Measurements from ENCODE around the gene ZKSCAN5. TPM values are rescaled to one million over a fixed set of nuclear protein-coding genes. Genes with fewer than 3 reads are reported as not detected.
"Not testable (repeated sequence)": the region's sequence is repeated elsewhere in the genome, so short reads cannot be mapped to it uniquely, and the experiment has no call there.

Gene ZKSCAN5
- total RNA-seq, 1 donor from 2014 or later, result 6.2 TPM

DNA sequence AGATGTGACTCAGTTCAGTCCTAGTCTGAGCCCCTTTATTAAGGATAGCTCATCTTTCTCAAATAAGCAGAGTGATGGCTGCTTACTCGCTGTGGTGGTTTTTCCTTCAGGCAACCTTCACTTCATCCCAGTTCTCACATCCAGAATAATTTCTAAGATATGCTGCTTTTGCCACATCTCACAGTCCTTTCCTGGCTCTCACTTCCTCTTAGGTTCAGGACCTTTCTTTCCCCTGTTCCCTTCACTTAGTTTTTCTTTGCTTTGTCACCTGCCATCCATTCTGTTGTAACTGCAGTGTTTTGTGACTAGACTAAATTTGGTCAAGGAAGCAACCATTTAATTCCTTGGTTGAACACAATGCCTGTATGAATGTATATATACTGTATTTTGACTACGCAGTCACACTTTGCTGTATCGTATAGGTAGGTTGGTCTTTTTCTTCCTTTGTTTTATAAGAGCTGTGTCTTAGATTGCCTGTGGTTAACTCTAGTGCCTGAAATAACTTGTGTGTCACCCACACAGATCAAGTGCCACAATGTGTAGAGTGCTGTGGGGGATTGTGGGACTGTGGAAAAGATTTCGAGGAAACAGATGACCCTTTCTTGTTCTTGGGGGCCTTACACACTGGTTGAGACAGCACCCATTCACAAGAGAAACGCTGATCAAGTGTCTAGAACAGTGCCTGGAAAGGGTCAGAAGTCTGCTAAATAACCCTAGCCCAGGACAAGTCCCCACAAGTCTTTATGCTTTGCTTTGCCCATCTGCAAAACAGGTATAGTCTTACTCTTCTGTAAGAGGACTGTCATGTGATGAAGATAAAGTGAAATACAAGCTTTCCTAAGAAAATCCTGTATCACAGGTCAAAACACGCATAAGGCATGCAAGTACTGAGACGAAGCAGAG, 56.6 kb downstream of the ZKSCAN5 start:
- H3K4me3 ChIP-seq, result no peak overlapping the region
- H3K9me3 ChIP-seq, result no peaks in the 10 kb centered on the region
- ATAC-seq, result no peak
- peaks cover 71% of the 10 kb centered on the region for H3K36me3 ChIP-seq
- peak overlapping the region; percentile 1 for H3K27ac ChIP-seq
- TF ChIP-seq, protein P1, sequence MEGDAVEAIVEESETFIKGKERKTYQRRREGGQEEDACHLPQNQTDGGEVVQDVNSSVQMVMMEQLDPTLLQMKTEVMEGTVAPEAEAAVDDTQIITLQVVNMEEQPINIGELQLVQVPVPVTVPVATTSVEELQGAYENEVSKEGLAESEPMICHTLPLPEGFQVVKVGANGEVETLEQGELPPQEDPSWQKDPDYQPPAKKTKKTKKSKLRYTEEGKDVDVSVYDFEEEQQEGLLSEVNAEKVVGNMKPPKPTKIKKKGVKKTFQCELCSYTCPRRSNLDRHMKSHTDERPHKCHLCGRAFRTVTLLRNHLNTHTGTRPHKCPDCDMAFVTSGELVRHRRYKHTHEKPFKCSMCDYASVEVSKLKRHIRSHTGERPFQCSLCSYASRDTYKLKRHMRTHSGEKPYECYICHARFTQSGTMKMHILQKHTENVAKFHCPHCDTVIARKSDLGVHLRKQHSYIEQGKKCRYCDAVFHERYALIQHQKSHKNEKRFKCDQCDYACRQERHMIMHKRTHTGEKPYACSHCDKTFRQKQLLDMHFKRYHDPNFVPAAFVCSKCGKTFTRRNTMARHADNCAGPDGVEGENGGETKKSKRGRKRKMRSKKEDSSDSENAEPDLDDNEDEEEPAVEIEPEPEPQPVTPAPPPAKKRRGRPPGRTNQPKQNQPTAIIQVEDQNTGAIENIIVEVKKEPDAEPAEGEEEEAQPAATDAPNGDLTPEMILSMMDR (IDR thresholded peaks at IDR 0.05), result no peak
- intact Hi-C loops (cut with DNase I), result no loop called here
- no peaks in the 10 kb centered on the region for H3K27me3 ChIP-seq (ENCODE audit: low read depth)
- no peak for DNase-seq
- peaks cover 43% of the 10 kb centered on the region for H3K4me1 ChIP-seq

DNA sequence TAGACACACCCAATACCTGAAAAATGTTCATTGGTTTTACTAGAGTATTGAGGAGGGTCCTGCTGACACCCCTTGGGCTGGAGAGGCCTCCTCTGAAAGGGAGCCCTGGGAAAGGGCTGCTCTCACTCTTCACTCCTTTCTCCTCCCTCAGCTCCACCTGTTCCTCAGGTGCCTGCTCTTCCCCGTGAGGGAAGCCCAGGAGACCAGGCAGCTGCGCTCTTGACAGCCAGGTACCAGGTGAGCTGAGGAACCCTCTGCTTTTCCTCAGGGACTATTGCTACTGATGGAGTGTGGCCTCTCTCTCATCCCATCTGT, 57.2 kb downstream of the ZKSCAN5 start:
- Histone ChIP-seq H3K4me3 (no peak overlapping the region), H3K4me1 (peaks cover 37% of the 10 kb centered on the region), H3K36me3 (peaks cover 71% of the 10 kb centered on the region), H3K27ac (no peak overlapping the region), H3K27me3 (ENCODE audit: low read depth) (no peaks in the 10 kb centered on the region), H3K9me3 (no peaks in the 10 kb centered on the region)
- intact Hi-C loops (cut with DNase I), result no loop called here
- TF ChIP-seq, protein P1 (IDR thresholded peaks at IDR 0.05), result no peak
- no peak for ATAC-seq
- no peak for DNase-seq

DNA sequence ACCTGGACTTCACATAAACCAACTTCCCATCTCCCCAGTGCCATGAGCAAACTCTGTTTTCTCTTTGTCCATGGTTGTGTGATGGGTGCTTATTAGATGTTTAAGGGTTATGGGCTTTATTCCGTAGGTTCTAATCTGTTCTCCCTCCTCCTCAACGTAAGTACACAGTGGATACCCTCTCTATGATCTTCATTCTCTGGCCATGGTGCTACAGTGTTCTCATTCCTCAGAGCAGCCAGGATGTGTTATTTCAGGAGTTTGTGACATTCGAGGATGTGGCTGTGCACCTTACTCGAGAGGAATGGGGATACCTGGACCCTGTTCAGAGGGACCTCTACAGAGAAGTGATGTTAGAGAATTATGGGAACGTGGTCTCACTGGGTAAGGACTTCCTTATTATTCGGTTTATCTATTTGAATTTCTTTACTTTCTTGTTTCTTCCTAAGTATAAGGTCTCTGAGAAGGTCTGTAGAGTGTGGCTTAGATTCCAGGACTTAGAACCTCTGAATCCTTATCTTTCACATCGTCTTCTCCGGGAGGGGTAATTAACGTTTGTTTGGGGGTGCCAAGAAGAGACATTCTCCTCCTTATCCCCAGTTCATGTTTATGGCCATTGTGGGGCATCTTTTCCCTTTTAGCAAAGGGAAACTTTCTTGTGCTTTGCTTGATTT, 57.8 kb downstream of the ZKSCAN5 start:
- Histone ChIP-seq H3K9me3 (no peaks in the 10 kb centered on the region), H3K4me1 (peaks cover 31% of the 10 kb centered on the region), H3K27ac (no peak overlapping the region), H3K36me3 (peaks cover 71% of the 10 kb centered on the region), H3K4me3 (no peak overlapping the region), H3K27me3 (ENCODE audit: low read depth) (no peaks in the 10 kb centered on the region)
- ATAC-seq, result no peak
- intact Hi-C loops (cut with DNase I), result no loop called here
- TF ChIP-seq, protein P1 (IDR thresholded peaks at IDR 0.05), result no peak
- DNase-seq, result no peak

DNA sequence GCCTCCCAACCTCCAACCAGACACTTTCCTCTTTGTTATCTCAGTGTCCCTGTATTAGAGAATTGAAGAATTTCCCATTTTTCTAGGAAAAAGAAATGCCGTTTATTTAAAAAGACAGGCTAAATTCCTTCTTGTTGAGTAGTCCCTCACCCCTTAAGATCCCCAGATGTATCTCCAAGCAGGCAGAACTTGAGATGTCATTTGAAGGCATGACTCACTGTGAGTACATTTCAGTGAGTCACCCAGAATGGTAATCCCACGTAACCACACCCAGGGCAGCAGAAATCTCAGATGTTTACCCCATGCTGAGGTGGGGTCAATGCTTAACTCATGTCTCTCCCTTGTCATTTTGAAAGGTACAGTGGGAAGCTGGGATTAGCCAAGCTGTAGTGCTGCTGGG, 58.4 kb downstream of the ZKSCAN5 start:
- Histone ChIP-seq H3K27ac (no peak overlapping the region), H3K27me3 (ENCODE audit: low read depth) (no peaks in the 10 kb centered on the region), H3K4me1 (peaks cover 26% of the 10 kb centered on the region), H3K4me3 (no peak overlapping the region), H3K9me3 (no peaks in the 10 kb centered on the region), H3K36me3 (peaks cover 74% of the 10 kb centered on the region)
- TF ChIP-seq, protein P1 (IDR thresholded peaks at IDR 0.05), result no peak
- intact Hi-C loops (cut with DNase I), result no loop called here
- DNase-seq, result no peak
- ATAC-seq, result no peak

DNA sequence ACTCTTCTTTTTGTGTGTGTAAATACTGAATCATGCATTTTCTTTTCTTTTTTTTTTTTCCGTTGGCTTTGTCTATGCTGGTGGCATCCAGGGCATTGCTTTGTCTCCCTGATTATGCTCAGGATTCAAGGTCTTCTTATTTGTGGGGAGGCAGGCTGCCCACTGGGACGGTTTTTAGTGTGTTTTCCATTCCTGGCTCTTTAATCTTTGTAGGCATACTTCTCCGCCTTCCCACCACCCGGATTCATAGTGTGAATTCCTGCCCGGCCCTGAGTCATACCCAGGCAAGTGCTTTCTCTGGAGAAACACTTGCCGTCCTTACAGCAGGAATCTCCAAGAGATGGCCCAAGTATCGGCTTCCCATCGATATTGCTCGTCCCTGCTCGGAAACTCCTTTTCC, 59.2 kb downstream of the ZKSCAN5 start:
- no peak for ATAC-seq
- H3K4me3 ChIP-seq, result no peak overlapping the region
- H3K36me3 ChIP-seq, result peaks cover 81% of the 10 kb centered on the region
- DNase-seq, result no peak
- no peaks in the 10 kb centered on the region for H3K27me3 ChIP-seq (ENCODE audit: low read depth)
- intact Hi-C loops (cut with DNase I), result no loop called here
- H3K9me3 ChIP-seq, result no peaks in the 10 kb centered on the region
- H3K4me1 ChIP-seq, result peaks cover 26% of the 10 kb centered on the region
- TF ChIP-seq, protein P1 (IDR thresholded peaks at IDR 0.05), result no peak
- no peak overlapping the region for H3K27ac ChIP-seq

DNA sequence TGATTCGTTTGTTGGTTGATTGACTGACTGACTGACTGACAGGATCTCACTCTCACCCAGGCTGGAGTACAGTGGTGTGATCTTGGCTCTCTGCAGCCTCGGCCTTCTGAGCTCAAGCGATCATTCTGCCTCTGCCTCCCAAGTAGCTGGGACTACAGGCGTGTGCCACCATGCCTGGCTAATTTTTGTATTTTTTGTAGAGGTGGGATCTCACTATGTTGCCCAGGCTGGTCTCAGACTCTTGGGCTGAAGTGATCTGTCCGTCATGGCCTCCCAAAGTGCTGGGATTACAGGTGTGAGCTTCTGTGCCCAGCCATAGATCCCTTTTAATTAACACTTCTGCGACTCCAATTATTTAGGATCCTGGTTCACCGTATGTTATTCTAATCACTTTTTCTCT, 64.3 kb downstream of the ZKSCAN5 start:
- intact Hi-C loops (cut with DNase I); H3K27ac ChIP-seq; H3K27me3 ChIP-seq (ENCODE audit: low read depth); H3K4me1 ChIP-seq; H3K4me3 ChIP-seq; H3K9me3 ChIP-seq; ATAC-seq; DNase-seq: not testable (repeated sequence)
- peaks cover 97% of the 10 kb centered on the region for H3K36me3 ChIP-seq

Measured in lower lobe of right lung (tissue), 2 donors.